Activated T-helper 17 cell treated with anti-CD3 and anti-CD28 coated beads, Interleukin-2, amount 50 U/mL, for 72 hours (primary cell): Measurements from ENCODE around the gene NTRK2. TPM values are rescaled to one million over a fixed set of nuclear protein-coding genes. Genes with fewer than 3 reads are reported as not detected.

ENCODE experiments used
- ATAC-seq: fragments of 150-1000 bp; cut with Tn5 transposase; replicated peaks from 2 replicates; pipeline ENCODE4 v1.10.0; 2021; ENCODE audit warnings: mild to moderate bottlenecking, moderate library complexity
- H3K27ac Mint-ChIP-seq: one replicate; pipeline ENCODE4 v1.8.0; 2022; ENCODE audit warnings: mixed read lengths
- H3K27me3 Mint-ChIP-seq: one replicate; pipeline ENCODE4 v1.8.0; 2022; ENCODE audit warnings: mixed read lengths
- H3K36me3 Mint-ChIP-seq: one replicate; pipeline ENCODE4 v1.8.0; 2022; ENCODE audit warnings: low read depth, mild to moderate bottlenecking, mixed read lengths
- H3K4me1 Mint-ChIP-seq: one replicate; pipeline ENCODE4 v1.8.0; 2022; ENCODE audit warnings: mixed read lengths
- H3K4me3 Mint-ChIP-seq: one replicate; pipeline ENCODE4 v1.8.0; 2022; ENCODE audit warnings: mild to moderate bottlenecking, mixed read lengths
- H3K9me3 Mint-ChIP-seq: one replicate; pipeline ENCODE4 v1.8.0; 2022; ENCODE audit warnings: mixed read lengths
- total RNA-seq, 2 donors: library from RNA; stranded (reverse); gene quantifications; one replicate each; pipeline ENCODE4 v1.2.3, GENCODE V29; 2022

The NTRK2 gene
- total RNA-seq, 2 donors from 2014 or later, result 9.6 to 9.9 TPM

DNA sequence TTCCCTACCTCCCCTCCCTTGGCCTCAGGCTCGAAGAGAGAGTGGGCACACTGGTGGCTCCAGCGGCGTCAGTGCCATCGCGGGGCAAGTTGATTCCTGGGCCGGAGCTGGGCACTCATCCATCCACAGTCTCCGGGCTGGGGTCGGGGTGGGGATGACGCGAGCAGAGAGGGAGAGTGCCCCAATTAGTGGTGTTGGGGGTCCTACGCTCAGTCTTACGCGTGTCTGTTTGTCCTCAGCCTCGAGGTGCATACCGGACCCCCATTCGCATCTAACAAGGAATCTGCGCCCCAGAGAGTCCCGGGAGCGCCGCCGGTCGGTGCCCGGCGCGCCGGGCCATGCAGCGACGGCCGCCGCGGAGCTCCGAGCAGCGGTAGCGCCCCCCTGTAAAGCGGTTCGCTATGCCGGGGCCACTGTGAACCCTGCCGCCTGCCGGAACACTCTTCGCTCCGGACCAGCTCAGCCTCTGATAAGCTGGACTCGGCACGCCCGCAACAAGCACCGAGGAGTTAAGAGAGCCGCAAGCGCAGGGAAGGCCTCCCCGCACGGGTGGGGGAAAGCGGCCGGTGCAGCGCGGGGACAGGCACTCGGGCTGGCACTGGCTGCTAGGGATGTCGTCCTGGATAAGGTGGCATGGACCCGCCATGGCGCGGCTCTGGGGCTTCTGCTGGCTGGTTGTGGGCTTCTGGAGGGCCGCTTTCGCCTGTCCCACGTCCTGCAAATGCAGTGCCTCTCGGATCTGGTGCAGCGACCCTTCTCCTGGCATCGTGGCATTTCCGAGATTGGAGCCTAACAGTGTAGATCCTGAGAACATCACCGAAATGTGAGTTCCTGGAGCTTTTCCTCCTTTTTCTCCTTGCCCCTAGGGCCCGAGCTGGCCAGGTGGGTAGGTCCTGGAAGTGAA is 861 bp downstream of the NTRK2 start:
- Mint-ChIP-seq H3K27me3 (peaks cover 52% of the 10 kb centered on the region), H3K4me1 (no peaks in the 10 kb centered on the region), H3K4me3 (peak overlapping the region; percentile 75), H3K36me3 (peaks cover 25% of the 10 kb centered on the region), H3K27ac (no peak overlapping the region), H3K9me3 (no peaks in the 10 kb centered on the region)
- ATAC-seq, result no peak

GRCh38 chr9:84671586-84672521 is 2.3 kb downstream of the NTRK2 start:
- Mint-ChIP-seq H3K4me1 (no peaks in the 10 kb centered on the region), H3K9me3 (no peaks in the 10 kb centered on the region), H3K27ac (no peak overlapping the region), H3K36me3 (peaks cover 34% of the 10 kb centered on the region), H3K27me3 (peaks cover 39% of the 10 kb centered on the region), H3K4me3 (peak overlapping the region; percentile 75)
- no peak for ATAC-seq

DNA sequence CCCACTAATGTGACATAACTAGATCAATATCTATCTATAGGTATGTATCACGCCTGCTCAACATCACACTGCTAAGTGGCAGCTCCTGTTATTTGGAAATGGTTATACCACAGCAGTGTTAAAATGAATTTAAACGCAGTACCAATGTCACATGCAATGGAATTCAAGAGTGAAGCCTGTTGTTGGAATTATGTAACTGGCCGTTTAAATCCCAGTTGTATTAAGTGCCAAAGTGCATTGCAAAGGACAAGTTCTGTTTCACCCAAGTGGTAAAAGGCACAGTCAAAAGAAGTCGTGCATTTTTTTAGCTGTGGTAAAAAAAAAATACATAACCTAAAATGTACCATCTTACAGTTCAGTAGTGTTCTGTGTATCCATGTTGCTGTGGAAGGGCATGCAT is 4.3 kb downstream of the NTRK2 start:
- H3K4me1 Mint-ChIP-seq, result no peaks in the 10 kb centered on the region
- H3K4me3 Mint-ChIP-seq, result peak overlapping the region; percentile 75
- H3K27ac Mint-ChIP-seq, result no peak overlapping the region
- peaks cover 28% of the 10 kb centered on the region for H3K27me3 Mint-ChIP-seq
- ATAC-seq, result no peak
- peaks cover 34% of the 10 kb centered on the region for H3K36me3 Mint-ChIP-seq
- no peaks in the 10 kb centered on the region for H3K9me3 Mint-ChIP-seq

DNA sequence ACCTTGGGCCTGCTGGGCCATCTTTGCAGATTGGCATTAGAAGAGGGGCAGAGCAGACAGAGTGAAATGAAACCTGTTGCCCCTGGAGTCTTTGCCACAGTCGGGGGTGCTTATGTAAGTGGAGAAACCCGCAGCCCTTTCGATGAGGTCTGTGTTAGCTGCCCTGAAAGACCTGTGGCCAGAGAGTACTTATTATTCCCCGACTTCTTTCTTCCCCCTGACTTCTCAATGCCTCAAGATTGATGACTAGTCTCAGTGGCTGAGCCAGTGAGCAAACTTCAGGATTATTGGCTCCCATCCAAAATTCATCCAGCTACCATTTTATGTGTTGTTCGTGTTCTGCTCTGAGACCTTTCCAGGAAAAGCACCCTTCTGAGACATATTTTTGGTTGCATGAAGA is 7.6 kb downstream of the NTRK2 start:
- peaks cover 36% of the 10 kb centered on the region for H3K36me3 Mint-ChIP-seq
- H3K4me1 Mint-ChIP-seq, result no peaks in the 10 kb centered on the region
- no peak overlapping the region for H3K27ac Mint-ChIP-seq
- peaks cover 12% of the 10 kb centered on the region for H3K27me3 Mint-ChIP-seq
- ATAC-seq, result no peak
- H3K9me3 Mint-ChIP-seq, result no peaks in the 10 kb centered on the region
- H3K4me3 Mint-ChIP-seq, result no peak overlapping the region

GRCh38 chr9:84679571-84679970 is 10.0 kb downstream of the NTRK2 start:
- H3K9me3 Mint-ChIP-seq, result no peaks in the 10 kb centered on the region
- peaks cover 19% of the 10 kb centered on the region for H3K36me3 Mint-ChIP-seq
- no peak for ATAC-seq
- H3K4me1 Mint-ChIP-seq, result no peaks in the 10 kb centered on the region
- H3K27me3 Mint-ChIP-seq, result no peaks in the 10 kb centered on the region
- no peak overlapping the region for H3K27ac Mint-ChIP-seq
- H3K4me3 Mint-ChIP-seq, result no peak overlapping the region

DNA sequence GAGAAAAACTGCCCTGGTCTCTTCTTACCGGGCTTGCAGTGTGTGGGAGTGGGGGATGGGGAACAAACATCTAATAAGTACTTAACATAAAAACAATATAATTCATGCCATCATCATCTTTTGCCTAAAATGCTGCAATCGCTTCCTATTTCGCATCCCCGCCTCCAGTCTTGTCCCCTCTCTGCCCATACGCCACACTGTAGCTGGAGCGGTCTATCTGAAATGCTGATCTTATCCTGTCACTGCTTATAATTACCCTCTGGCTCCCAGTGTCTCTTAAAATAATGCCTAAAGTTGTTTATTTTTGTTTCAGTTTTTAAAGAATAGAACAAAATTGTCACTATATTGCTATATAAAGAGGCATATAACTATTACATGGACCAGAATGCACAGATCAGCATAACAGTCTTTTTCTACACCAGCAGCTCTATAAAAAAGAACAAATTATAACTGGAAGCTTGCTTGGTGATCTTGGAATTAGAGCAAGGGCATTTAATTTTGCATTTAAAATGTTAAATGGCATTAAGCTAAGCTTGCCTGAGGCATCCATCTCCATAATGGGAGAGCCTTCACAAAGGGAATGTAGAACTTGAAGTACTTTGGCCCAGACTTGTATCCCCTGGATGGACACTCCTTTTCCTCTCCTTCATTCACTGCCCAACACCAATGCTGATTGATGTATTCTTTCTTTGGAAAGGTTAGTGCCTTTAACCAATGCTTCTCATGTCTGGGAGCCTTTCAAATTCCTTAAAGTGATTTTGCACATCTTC is 12.2 kb downstream of the NTRK2 start:
- no peak for ATAC-seq
- Mint-ChIP-seq H3K27me3 (no peaks in the 10 kb centered on the region), H3K4me3 (no peak overlapping the region), H3K4me1 (no peaks in the 10 kb centered on the region), H3K27ac (no peak overlapping the region), H3K9me3 (no peaks in the 10 kb centered on the region), H3K36me3 (peaks cover 9% of the 10 kb centered on the region)

DNA sequence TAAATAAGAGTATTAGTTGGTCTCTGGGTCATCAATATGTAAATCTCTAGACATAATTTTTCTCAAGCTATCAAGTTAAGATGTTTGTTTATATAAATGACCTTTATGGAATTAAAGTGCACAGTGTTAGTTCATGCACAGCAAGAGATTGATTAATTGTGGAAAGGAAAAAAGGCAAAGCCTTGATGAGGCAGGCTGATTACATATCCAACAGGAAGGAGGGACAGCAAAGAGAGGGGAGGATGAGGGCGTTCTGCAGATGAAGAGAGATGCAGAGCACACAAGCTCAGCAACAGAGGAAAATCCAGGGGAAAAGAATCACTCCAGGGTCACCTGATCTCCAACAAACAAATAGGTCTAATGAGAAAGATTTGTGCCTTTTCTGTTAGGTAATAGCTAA is 16.5 kb downstream of the NTRK2 start:
- Mint-ChIP-seq H3K36me3 (peaks cover 6% of the 10 kb centered on the region), H3K9me3 (no peaks in the 10 kb centered on the region), H3K4me3 (no peak overlapping the region), H3K4me1 (no peaks in the 10 kb centered on the region), H3K27ac (no peak overlapping the region), H3K27me3 (no peaks in the 10 kb centered on the region)
- ATAC-seq, result no peak

DNA sequence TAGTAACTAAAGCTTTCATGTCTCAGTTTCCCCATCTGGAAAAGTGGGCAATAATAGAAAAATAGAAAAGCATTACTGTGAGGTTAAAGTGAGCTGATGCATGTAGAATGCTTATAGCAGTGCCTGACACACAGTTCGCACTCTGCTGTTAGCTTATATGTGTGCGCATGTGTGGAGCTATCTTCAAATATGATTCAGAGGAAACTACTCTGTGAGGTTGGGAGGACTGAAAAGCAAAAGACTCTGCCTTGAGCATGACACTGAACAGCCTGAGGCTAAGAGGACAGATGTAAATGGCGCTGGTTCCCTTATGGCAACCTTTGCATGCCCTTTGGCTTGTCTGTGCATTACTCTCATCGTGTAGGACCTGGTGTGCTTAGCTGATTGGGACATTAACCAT is 19.4 kb downstream of the NTRK2 start:
- ATAC-seq, result no peak
- no peak overlapping the region for H3K4me3 Mint-ChIP-seq
- no peaks in the 10 kb centered on the region for H3K9me3 Mint-ChIP-seq
- no peaks in the 10 kb centered on the region for H3K36me3 Mint-ChIP-seq
- H3K27me3 Mint-ChIP-seq, result no peaks in the 10 kb centered on the region
- no peak overlapping the region for H3K27ac Mint-ChIP-seq
- peaks cover 1% of the 10 kb centered on the region for H3K4me1 Mint-ChIP-seq

DNA sequence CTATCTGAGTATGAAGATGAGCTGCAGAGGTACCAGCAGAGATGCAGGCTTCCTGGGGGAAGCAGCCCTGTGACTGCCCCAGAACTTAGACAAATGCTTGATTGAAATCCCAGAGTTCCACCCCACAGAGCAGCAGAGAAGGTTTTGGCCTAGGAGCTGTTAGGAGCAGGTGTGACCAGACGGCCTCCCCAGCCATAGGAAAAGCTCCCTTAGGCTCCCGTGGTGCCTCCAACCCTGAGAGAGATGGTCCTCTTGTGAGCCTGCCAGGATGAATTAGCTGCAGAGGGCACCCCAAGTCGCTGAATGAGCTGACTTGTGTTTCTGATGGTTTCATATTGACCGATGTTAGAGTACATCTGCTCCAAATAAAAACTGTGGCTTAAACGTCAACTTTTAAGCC is 22.1 kb downstream of the NTRK2 start:
- H3K36me3 Mint-ChIP-seq, result no peaks in the 10 kb centered on the region
- H3K9me3 Mint-ChIP-seq, result no peaks in the 10 kb centered on the region
- H3K4me3 Mint-ChIP-seq, result no peak overlapping the region
- H3K4me1 Mint-ChIP-seq, result peaks cover 14% of the 10 kb centered on the region
- H3K27me3 Mint-ChIP-seq, result no peaks in the 10 kb centered on the region
- H3K27ac Mint-ChIP-seq, result no peak overlapping the region
- ATAC-seq, result no peak

- no peaks in the 10 kb centered on the region for H3K9me3 Mint-ChIP-seq
- peaks cover 14% of the 10 kb centered on the region for H3K4me1 Mint-ChIP-seq
- H3K4me3 Mint-ChIP-seq, result peak overlapping the region; percentile 67
- peak; percentile 46 for ATAC-seq
- no peaks in the 10 kb centered on the region for H3K27me3 Mint-ChIP-seq
- H3K27ac Mint-ChIP-seq, result peak overlapping the region; percentile 20
- H3K36me3 Mint-ChIP-seq, result no peaks in the 10 kb centered on the region
Measured at GRCh38 chr9:84694248-84694647, 24.7 kb downstream of the NTRK2 start.

DNA sequence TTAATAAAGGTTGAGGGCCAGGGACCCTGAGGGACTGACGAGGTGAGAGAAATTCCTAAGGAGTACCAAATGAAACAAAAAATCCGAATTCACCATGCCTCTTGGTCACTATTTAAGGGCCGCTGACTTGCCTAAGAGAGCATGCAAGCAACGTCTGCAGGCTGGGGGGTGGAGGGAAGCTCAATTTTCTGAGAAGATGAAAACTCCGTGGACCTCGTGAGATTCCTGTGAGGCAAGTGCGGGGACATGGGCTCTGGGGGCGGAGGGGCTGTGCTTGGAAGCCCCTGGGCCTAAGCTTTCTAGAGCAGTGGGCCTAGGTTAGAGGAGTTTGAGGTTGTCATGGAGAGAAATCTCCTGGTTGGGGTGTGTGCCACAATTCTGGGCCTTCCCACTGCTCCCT is 27.5 kb downstream of the NTRK2 start:
- H3K4me1 Mint-ChIP-seq, result peaks cover 21% of the 10 kb centered on the region
- ATAC-seq, result no peak
- H3K9me3 Mint-ChIP-seq, result no peaks in the 10 kb centered on the region
- no peaks in the 10 kb centered on the region for H3K36me3 Mint-ChIP-seq
- no peak overlapping the region for H3K4me3 Mint-ChIP-seq
- H3K27me3 Mint-ChIP-seq, result no peaks in the 10 kb centered on the region
- no peak overlapping the region for H3K27ac Mint-ChIP-seq

GRCh38 chr9:84697509-84698114 is 28.1 kb downstream of the NTRK2 start:
- H3K36me3 Mint-ChIP-seq, result no peaks in the 10 kb centered on the region
- no peaks in the 10 kb centered on the region for H3K27me3 Mint-ChIP-seq
- no peaks in the 10 kb centered on the region for H3K9me3 Mint-ChIP-seq
- no peak overlapping the region for H3K4me3 Mint-ChIP-seq
- H3K4me1 Mint-ChIP-seq, result peaks cover 21% of the 10 kb centered on the region
- ATAC-seq, result peak; percentile 63
- no peak overlapping the region for H3K27ac Mint-ChIP-seq

GRCh38 chr9:84698323-84698722 is 28.8 kb downstream of the NTRK2 start:
- no peaks in the 10 kb centered on the region for H3K36me3 Mint-ChIP-seq
- H3K9me3 Mint-ChIP-seq, result no peaks in the 10 kb centered on the region
- H3K4me3 Mint-ChIP-seq, result no peak overlapping the region
- peaks cover 21% of the 10 kb centered on the region for H3K4me1 Mint-ChIP-seq
- no peaks in the 10 kb centered on the region for H3K27me3 Mint-ChIP-seq
- H3K27ac Mint-ChIP-seq, result no peak overlapping the region
- no peak for ATAC-seq

DNA sequence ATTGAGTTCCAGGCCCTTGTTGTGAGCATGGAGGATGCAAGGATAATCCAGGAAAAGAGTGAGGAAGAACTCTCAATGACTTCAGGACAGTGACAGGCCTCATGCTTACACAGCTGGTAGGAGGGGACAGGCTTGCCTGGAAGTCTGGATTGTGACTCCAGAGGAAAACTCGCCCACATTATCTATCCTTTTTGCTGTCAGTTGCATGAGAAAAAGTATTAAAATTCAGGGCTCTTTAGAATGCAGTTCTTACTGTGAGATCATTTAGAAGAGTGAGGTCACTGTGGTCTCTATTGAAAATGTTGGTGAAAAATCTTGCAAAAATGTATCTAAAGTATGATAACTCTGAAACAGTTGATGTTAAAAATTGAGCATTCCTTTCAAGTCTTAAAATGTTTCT is 30.5 kb downstream of the NTRK2 start:
- Mint-ChIP-seq H3K27ac (no peak overlapping the region), H3K36me3 (peaks cover under 1% of the 10 kb centered on the region), H3K4me1 (peaks cover 9% of the 10 kb centered on the region), H3K9me3 (no peaks in the 10 kb centered on the region), H3K4me3 (no peak overlapping the region), H3K27me3 (no peaks in the 10 kb centered on the region)
- no peak for ATAC-seq
